ENCODE data around the gene SCMH1. TPM values are rescaled to one million over a fixed set of nuclear protein-coding genes. Genes with fewer than 3 reads are reported as not detected.
A peak's percentile ranks its signal among the peaks of the same experiment; 100 is the strongest.
"Not testable (repeated sequence)": the region's sequence is repeated elsewhere in the genome, so short reads cannot be mapped to it uniquely, and the experiment has no call there.

The SCMH1 gene
- total RNA-seq, 2 experiments from 2014 or later = 47.0 to 47.7 TPM

DNA sequence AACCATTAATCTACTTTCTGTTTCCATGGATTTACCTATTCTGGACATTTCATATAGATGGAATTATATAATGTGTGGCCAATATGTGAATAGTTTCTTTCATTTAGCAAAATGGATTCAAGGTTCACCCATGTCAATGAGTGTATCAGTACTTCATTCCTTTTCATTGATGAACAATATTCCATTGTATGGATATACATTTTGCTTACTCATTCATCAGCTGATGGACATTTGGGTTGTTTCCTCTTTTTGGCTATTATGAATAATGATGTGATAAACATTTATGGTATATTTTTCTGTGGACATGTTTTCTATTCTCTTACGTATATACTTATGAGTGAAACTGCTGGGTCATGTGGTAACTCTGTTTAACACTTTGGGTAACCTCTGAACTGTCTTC is 97.8 kb downstream of the SCMH1 start:
- POLR2A ChIA-PET = no interaction called here
- no TSS peak for BruUV-seq (replicated peaks)
- CTCF ChIA-PET (ENCODE audit: unreplicated experiment) = no interaction called here

DNA sequence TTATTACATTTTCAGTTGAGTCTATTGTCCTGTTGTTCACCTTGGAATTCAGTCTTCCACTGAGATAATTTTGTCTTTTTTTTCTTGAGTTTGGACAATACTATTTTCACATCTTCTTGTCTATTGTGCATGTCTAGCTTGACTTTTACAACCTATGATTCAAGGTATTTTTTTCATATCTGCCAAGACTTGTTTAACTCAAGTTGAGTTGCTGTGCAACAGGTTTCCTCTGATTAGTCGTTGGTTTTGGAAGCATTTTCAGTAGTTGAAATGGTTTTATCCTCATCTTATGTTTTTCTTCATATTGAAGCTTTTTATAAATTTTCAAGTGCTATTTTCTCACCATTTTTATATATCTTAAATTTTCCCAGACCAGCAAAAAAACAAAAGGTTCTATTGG is 103.6 kb downstream of the SCMH1 start:
- no peak overlapping the region for H3K27ac ChIP-seq (ENCODE audit: low read depth, low read length, poor library complexity, severe bottlenecking)
- H3K79me2 ChIP-seq (ENCODE audit: insufficient read depth, low read depth, low read length) = no peaks in the 10 kb centered on the region
- H2AFZ ChIP-seq (ENCODE audit: low read length) = no peak overlapping the region
- no peaks in the 10 kb centered on the region for H3K4me1 ChIP-seq (ENCODE audit: insufficient read depth, low read length, poor library complexity, severe bottlenecking)
- H3K4me3 ChIP-seq (ENCODE audit: low read depth, low read length, poor library complexity, severe bottlenecking) = no peak overlapping the region
- ChIA-PET POLR2A (no interaction called here), CTCF (ENCODE audit: unreplicated experiment) (no interaction called here)
- H3K4me2 ChIP-seq (ENCODE audit: low read length) = no peak overlapping the region
- H3K9me2 ChIP-seq (ENCODE audit: insufficient read depth, low read length) = no peaks in the 10 kb centered on the region
- intact Hi-C loops (cut with micrococcal nuclease; ENCODE audit: unreplicated experiment) = no loop called here
- H4K20me1 ChIP-seq (ENCODE audit: insufficient read depth, low read length) = no peaks in the 10 kb centered on the region
- H3K36me3 ChIP-seq (ENCODE audit: insufficient read depth, low read length) = peaks cover 53% of the 10 kb centered on the region
- no peak for TF ChIP-seq EZH2phosphoT487 (IDR thresholded peaks at IDR 0.05; ENCODE audit: borderline replicate concordance, low read depth, low read length)
- TF ChIP-seq, protein P1, sequence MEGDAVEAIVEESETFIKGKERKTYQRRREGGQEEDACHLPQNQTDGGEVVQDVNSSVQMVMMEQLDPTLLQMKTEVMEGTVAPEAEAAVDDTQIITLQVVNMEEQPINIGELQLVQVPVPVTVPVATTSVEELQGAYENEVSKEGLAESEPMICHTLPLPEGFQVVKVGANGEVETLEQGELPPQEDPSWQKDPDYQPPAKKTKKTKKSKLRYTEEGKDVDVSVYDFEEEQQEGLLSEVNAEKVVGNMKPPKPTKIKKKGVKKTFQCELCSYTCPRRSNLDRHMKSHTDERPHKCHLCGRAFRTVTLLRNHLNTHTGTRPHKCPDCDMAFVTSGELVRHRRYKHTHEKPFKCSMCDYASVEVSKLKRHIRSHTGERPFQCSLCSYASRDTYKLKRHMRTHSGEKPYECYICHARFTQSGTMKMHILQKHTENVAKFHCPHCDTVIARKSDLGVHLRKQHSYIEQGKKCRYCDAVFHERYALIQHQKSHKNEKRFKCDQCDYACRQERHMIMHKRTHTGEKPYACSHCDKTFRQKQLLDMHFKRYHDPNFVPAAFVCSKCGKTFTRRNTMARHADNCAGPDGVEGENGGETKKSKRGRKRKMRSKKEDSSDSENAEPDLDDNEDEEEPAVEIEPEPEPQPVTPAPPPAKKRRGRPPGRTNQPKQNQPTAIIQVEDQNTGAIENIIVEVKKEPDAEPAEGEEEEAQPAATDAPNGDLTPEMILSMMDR (conservative IDR thresholded peaks at IDR 0.05; ENCODE audit: low read length) = no peak
- TSS peak; percentile 16 for BruUV-seq (replicated peaks)
- no peak for DNase-seq (ENCODE audit: low spot score)
- no peaks in the 10 kb centered on the region; the same call in 1 of the 2 replicates for H3K9me3 ChIP-seq (ENCODE audit: low read length)

More for the DNA sequence above, 97.8 kb downstream of the SCMH1 start:
- Histone ChIP-seq H3K27ac (ENCODE audit: low read depth, low read length, poor library complexity, severe bottlenecking) (no peak overlapping the region), H3K9me3 (ENCODE audit: low read length) (no peaks in the 10 kb centered on the region; the same call in 1 of the 2 replicates), H3K4me2 (ENCODE audit: low read length) (no peak overlapping the region), H2AFZ (ENCODE audit: low read length) (no peak overlapping the region), H3K79me2 (ENCODE audit: insufficient read depth, low read depth, low read length) (no peaks in the 10 kb centered on the region), H3K9me2 (ENCODE audit: insufficient read depth, low read length) (no peaks in the 10 kb centered on the region), H3K4me3 (ENCODE audit: low read depth, low read length, poor library complexity, severe bottlenecking) (no peak overlapping the region), H3K36me3 (ENCODE audit: insufficient read depth, low read length) (peaks cover 44% of the 10 kb centered on the region), H4K20me1 (ENCODE audit: insufficient read depth, low read length) (no peaks in the 10 kb centered on the region), H3K4me1 (ENCODE audit: insufficient read depth, low read length, poor library complexity, severe bottlenecking) (no peaks in the 10 kb centered on the region)
- intact Hi-C loops (cut with micrococcal nuclease; ENCODE audit: unreplicated experiment) = no loop called here
- no peak for DNase-seq (ENCODE audit: low spot score)
- TF ChIP-seq EZH2phosphoT487 (IDR thresholded peaks at IDR 0.05; ENCODE audit: borderline replicate concordance, low read depth, low read length) = no peak
- TF ChIP-seq, protein P1 (conservative IDR thresholded peaks at IDR 0.05; ENCODE audit: low read length) = no peak

DNA sequence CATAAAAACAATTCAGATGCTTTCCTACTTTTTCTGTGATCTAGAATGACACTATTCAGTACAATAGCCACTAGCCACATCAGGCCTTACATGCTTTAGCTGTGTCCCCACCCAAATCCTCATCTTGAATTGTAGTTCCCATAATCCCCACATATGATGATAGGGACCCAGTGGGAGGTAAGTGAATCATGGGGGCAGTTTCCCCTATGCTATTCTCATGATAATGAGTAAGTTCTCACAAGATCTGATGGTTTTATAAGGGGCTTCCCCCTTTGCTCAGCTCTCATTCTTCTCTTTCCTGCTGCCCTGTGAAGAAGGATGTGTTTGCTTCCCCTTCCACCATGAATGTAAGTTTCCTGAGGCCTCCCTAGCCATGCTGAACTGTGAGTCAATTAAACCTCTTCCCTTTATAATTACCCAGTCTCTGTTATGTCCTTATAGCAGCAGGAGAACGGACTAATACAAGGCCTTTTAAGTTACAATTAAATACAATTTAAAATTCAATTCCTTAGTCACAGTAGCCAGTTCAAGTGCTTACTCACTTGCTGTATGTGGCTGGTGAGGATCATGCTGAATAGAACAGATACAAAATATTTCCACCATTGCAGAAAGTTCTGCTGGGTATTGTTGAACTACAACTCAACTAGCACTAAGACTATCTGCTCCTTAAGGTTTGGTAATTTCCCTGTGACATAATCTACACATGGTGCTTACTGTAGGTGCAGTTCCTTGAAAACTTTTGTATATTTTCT is 106.7 kb downstream of the SCMH1 start:
- CTCF ChIA-PET (ENCODE audit: unreplicated experiment) = no interaction called here
- no peak for TF ChIP-seq EZH2phosphoT487 (IDR thresholded peaks at IDR 0.05; ENCODE audit: borderline replicate concordance, low read depth, low read length)
- TF ChIP-seq, protein P1 (conservative IDR thresholded peaks at IDR 0.05; ENCODE audit: low read length) = no peak
- intact Hi-C loops (cut with micrococcal nuclease; ENCODE audit: unreplicated experiment) = no loop called here
- Histone ChIP-seq H3K4me2 (ENCODE audit: low read length) (no peak overlapping the region), H3K79me2 (ENCODE audit: insufficient read depth, low read depth, low read length) (no peaks in the 10 kb centered on the region), H3K9me2 (ENCODE audit: insufficient read depth, low read length) (no peaks in the 10 kb centered on the region), H3K4me1 (ENCODE audit: insufficient read depth, low read length, poor library complexity, severe bottlenecking) (no peaks in the 10 kb centered on the region), H3K9me3 (ENCODE audit: low read length) (no peaks in the 10 kb centered on the region), H3K4me3 (ENCODE audit: low read depth, low read length, poor library complexity, severe bottlenecking) (no peak overlapping the region), H2AFZ (ENCODE audit: low read length) (no peak overlapping the region), H3K36me3 (ENCODE audit: insufficient read depth, low read length) (peaks cover 41% of the 10 kb centered on the region), H3K27ac (ENCODE audit: low read depth, low read length, poor library complexity, severe bottlenecking) (no peak overlapping the region), H4K20me1 (ENCODE audit: insufficient read depth, low read length) (no peaks in the 10 kb centered on the region)
- POLR2A ChIA-PET = interaction anchor here (0.8 to 1.2 kb wide), 2 partner anchors 16 to 24 kb away, joined by 3 to 4 read pairs; no protein-coding TSS in a partner anchor
- no peak for DNase-seq (ENCODE audit: low spot score)
- BruUV-seq (replicated peaks) = no TSS peak

DNA sequence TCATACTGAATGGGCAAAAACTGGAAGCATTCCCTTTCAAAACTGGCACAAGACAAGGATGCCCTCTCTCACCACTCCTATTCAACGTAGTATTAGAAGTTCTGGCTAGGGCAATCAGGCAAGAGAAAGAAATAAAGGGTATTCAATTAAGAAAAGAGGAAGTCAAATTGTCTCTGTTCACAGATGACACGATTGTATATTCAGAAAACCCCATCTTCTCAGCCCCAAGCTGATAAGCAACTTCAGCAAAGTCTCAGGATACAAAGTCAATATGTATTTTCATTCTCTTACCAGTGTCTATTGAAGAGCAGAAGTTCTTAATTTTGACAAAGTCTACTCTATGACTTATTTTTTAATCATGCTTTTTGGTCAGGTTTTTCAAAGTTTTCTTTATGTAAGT is 107.8 kb downstream of the SCMH1 start:
- H2AFZ ChIP-seq (ENCODE audit: low read length); DNase-seq (ENCODE audit: low spot score); intact Hi-C loops (cut with micrococcal nuclease; ENCODE audit: unreplicated experiment); H3K4me2 ChIP-seq (ENCODE audit: low read length); H3K9me2 ChIP-seq (ENCODE audit: insufficient read depth, low read length); H3K9me3 ChIP-seq (ENCODE audit: low read length); H3K4me3 ChIP-seq (ENCODE audit: low read depth, low read length, poor library complexity, severe bottlenecking); BruUV-seq (replicated peaks); H3K27ac ChIP-seq (ENCODE audit: low read depth, low read length, poor library complexity, severe bottlenecking); H3K4me1 ChIP-seq (ENCODE audit: insufficient read depth, low read length, poor library complexity, severe bottlenecking); POLR2A ChIA-PET; CTCF ChIA-PET (ENCODE audit: unreplicated experiment); H4K20me1 ChIP-seq (ENCODE audit: insufficient read depth, low read length); H3K79me2 ChIP-seq (ENCODE audit: insufficient read depth, low read depth, low read length): not testable (repeated sequence)
- H3K36me3 ChIP-seq (ENCODE audit: insufficient read depth, low read length) = peaks cover 33% of the 10 kb centered on the region

Measured in OCI-LY7 (cell line).